NCI-H524 treated with DMSO at 0.1 percent for 48 hours (cell line): ENCODE measurements around the gene KRT36.

ENCODE experiments used
- DNase-seq: peaks from one replicate; lab custom pipeline; 2025; lab: John Stamatoyannopoulos, UW

Gene KRT36

GRCh38 chr17:41489531-41489930, at the start of gene KRT36:
TSS of gene KRT36 (minus strand) at chr17:41489910. CDS start at chr17:41489864, 46 bp downstream.
- no peak for DNase-seq

GRCh38 chr17:41539071-41539492, 49.4 kb upstream of the KRT36 start:
- DNase-seq, result no peak

DNA sequence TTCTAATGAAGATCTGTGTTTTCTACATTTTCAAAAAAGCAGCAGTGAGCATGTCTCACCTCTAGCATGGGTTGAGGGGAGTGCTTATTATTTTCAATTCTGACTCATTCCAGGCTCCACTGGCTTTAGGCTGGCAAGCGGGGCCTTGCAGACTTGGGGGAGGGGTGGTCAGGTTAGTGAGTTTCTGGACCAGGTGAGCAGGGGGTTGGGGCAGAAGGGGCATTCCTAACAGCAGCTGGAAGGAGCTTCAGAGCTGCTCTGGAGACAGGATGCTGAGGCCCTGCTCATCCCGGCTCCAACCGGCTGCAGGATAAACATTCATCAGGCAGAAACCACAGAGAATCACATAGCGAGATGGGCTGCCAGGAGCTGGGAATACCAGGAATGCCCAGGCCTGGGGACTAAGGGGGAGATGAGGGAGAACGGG, 48.9 kb upstream of the KRT36 start:
- DNase-seq, result no peak

- DNase-seq, result no peak
These were observed 48.3 kb upstream of the KRT36 start for GRCh38 chr17:41537990-41538389.

DNA sequence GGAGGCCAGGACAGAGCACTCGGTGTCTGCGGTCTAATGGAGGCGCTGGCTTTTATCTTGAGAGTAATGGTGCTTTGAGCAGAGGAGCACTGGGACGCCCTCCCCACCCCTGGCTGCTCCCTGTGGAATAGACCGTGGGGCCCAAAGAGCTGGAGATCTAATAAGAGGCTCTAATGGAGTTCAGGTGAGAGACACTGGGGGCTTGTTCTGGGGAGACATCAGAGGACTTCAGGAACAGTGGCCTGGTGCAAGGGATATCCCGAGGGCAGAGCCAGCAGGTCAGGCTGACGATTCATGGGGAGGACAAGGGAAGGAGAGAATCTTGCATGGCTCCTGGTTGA, 47.9 kb upstream of the KRT36 start:
- DNase-seq, result no peak

DNA sequence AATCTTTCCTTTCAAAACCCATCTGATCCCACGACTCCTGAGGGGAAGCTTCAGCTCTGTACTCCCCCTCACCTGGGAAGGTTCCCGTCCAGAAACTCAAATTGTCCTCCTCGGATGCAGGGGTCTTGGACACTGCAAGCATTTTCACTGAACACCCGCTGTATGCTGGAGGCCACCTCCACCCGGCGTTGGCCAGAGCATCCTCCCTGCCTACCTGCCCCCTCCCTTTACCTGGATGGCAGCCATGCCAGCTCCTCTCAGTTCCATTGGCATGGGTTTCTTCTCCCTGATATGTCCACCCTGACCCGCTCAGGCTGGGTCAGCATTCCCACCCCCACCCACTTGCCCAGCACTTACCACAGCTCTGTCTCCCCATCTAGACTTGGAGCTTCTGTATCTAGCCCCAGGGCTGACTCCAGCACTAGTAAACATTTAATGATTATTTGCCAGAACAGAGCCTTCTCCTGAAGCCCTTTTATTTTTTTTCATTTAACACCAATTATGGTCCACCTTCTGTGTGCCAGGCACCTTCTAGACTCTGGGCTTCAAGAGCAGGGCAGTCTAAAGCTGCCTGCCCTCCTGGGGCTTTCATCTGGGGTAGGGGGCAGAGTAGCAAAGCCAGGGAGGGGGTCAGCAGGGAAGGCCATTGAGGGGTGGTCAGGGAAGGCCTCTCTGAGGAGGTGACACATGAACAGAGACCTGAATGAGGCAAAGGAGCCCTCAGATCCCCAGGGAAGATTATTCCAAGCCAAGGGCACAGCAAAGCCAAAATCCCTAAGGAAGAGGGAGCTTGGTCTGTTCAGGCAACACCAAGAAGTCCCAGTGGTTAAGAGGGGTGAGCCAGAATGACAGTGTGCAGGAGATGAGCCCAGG, 47.3 kb upstream of the KRT36 start:
- no peak for DNase-seq

DNA sequence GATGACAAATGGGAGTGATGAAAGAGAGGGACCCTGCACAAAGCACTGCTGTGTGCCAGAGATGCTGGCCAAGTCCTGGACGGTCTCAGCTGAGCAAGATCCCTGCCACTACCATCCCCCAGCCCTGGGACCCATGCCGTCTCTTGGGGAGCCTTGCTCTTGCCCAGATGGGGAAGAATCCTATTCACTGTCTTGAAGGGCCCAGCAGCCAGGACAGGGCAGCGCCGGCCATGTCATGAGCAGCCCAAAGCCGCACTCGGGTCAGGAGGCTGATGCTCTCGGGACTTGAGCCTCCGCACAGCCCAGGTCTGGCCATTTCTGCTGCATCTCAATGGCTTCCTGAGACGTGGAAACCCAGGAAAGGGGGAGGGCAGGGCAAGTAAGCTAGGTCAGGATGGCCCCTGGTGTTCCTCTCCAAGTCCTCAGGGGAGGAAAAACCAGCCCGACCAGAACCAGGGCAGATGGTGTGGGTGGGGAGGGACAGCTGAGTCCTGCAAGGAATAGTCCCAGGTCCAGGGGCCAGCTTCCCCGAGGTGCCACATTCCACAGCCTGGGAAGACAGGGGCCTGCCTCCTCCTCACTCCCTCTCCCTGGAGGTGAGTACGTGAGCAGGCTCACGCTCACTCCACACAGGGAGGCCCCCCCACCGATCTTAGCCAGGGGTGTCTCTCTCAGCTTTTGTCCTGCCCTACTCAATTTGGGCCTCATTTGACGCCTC, 46.2 kb upstream of the KRT36 start:
- no peak for DNase-seq

DNA sequence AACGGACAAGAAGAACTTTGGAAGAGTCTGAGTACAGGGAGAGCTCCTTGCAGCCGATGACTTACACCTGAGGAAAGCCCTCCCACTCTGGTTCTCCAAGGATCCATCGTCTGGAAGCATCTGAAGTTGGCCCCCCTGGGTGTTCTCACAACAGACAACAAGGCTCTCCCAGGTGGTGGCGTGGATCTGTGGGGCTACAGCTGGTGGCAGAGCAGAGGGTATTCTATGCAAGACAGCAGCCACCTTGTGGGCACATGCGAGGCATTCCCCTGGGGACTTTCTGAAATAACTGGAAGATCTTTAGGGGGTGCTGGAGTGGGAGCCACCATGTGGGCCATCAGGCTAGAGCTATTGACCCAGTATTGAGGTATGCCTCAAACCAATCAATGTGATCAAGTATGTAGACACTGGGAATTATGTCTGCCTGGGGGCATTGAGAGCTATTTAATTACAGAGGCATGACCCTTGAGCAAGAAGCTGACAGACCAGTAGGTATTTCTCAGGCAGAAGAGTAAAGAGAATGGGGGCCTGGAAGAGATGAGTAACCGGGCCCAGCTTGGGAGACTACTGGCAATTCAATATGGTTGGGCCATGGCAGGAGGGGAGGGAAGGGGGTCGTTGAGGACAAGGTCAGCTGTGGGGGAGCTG, 45.3 kb upstream of the KRT36 start:
- DNase-seq, result no peak

DNA sequence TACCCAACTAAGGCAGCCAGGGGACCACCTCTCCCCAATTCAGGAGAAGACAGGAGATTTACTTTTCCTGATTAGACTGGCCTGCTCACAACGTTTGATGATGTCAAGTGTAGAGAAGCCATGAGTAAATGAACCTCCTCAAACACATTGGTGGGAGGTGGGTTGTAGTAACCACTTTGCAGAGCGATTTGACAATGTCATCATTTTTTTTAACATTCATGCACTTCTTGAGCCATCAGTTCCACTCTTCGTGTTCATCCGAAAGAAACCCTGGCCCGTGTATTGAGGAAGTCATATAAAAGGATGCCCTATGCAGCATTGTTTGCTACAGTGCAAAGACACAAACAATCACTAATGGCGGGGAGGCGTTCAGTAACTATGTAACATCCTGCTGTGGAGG, 43.9 kb upstream of the KRT36 start:
- DNase-seq, result no peak

GRCh38 chr17:41532947-41533570, 43.3 kb upstream of the KRT36 start:
- no peak for DNase-seq

- DNase-seq, result no peak
These were observed 42.3 kb upstream of the KRT36 start for GRCh38 chr17:41531993-41532392.

GRCh38 chr17:41530062-41531048, 40.6 kb upstream of the KRT36 start:
- no peak for DNase-seq

DNA sequence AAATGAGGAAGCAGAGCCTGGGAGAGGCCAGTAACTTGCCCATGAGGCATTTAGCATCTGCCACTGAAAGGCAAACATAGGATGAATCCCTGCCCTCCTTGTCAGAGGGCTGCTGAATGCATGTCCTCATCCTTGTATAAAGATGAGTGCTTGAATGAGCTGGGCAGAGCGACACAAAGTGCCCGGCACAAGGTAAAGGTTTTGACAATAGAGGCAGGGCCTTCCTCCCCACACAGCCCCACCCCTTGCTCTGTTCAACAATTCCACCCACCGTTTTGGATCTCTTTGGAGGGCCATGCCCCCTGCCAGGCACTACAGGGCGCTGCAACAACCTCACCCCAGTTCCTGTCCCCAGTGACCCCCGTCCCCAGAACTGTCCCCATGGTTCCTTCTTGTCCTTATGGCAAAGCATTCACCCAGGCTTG, 39.8 kb upstream of the KRT36 start:
- no peak for DNase-seq

DNA sequence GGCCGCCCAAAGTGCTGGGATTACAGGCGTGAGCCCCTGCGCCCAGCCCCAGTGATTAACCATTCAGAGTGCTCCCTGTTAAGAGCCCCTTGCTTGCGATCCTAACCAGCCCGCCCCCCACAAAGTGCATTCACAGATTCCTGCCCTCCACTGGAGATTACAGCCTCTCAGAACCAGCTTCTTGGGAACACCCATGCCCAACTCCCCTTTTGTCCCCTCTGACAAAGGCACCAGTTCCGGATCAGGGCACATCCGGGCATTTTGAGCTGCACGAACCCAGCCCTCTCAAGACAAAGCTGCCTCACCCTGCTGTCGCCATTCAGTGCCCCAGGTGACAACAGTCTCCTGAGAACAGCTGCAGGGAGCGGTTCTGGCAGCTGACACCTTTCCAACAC, 39.2 kb upstream of the KRT36 start:
- no peak for DNase-seq

- DNase-seq, result no peak
These were observed 37.6 kb upstream of the KRT36 start for GRCh38 chr17:41527063-41528023.

GRCh38 chr17:41524261-41524660, 34.6 kb upstream of the KRT36 start:
- DNase-seq, result no peak

GRCh38 chr17:41523787-41524186, 34.1 kb upstream of the KRT36 start:
- DNase-seq, result no peak

DNA sequence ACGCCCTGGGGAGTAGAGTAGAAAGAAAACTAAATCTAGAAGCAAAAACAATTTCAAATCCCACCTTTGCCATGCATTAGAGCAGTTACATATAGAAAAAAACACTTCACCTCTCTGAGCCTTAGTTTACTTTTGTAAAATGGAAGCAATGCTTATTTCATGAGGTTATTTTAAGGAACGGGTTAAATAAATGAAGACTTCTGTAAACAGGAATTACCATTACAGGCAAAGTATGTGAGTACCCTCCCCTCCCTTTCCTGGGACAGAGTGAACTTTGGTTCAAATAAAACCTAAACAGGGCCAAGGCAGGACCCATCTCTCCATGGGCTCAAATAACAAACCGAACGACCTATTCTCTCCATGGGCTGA, 33.5 kb upstream of the KRT36 start:
- DNase-seq, result no peak

GRCh38 chr17:41522301-41523224, 32.9 kb upstream of the KRT36 start:
- no peak for DNase-seq
